DND-41 (cell line): ENCODE data around the gene YWHAB.

Source experiments
- ATAC-seq: fragments of 200-7000 bp; cut with Tn5 transposase; 3 replicates; pipeline ENCODE4 v1.9.1; 2021; ENCODE audit warnings: low read depth; ENCODE audit not compliant: insufficient read depth
- DNase-seq: peaks from one replicate; pipeline ENCODE4 v3.0.0-alpha.2; 2020
- H2AFZ ChIP-seq: 2 replicates; pipeline ENCODE4 v1.6.0; 2012; ENCODE audit warnings: low read depth, low read length
- H3K27ac ChIP-seq: 2 replicates; pipeline ENCODE4 v1.5.1; 2012; ENCODE audit warnings: low read length, inconsistent platforms
- H3K27me3 ChIP-seq: fragments of 200-600 bp; sonication (generic); 2 replicates; pipeline ENCODE4 v1.6.0; 2012; ENCODE audit warnings: low read length, mild to moderate bottlenecking, inconsistent platforms; ENCODE audit not compliant: insufficient read depth, poor library complexity
- H3K36me3 ChIP-seq: 2 replicates; pipeline ENCODE4 v1.5.1; 2012; ENCODE audit warnings: low read length, inconsistent platforms; ENCODE audit not compliant: insufficient read depth
- H3K4me1 ChIP-seq: 2 replicates; pipeline ENCODE4 v1.5.1; 2012; ENCODE audit warnings: mild to moderate bottlenecking, low read length; ENCODE audit not compliant: insufficient read depth
- H3K4me2 ChIP-seq: 2 replicates; pipeline ENCODE4 v1.6.0; 2012; ENCODE audit warnings: mild to moderate bottlenecking, moderate library complexity, low read length, inconsistent platforms; ENCODE audit not compliant: insufficient read depth
- H3K4me3 ChIP-seq, 2 experiments: fragments of 200-600 bp in 1 of 2; shearing (Covaris generic) in 1 of 2; 2 replicates each; pipeline ENCODE4 v1.5.1; 2012 to 2016; ENCODE audit warnings: inconsistent platforms in 2 of 2, low read length in 2 of 2, mild to moderate bottlenecking in 2 of 2, low read depth in 1 of 2, moderate library complexity in 1 of 2
- H3K79me2 ChIP-seq: 2 replicates; pipeline ENCODE4 v1.6.0; 2012; ENCODE audit warnings: low read length, inconsistent platforms; ENCODE audit not compliant: insufficient read depth
- H3K9ac ChIP-seq: 2 replicates; pipeline ENCODE4 v1.6.0; 2012; ENCODE audit warnings: low read depth, mild to moderate bottlenecking, inconsistent platforms, low read length, moderate library complexity
- H3K9me3 ChIP-seq: 2 replicates; pipeline ENCODE4 v1.5.1; 2012; ENCODE audit warnings: low read length, moderate library complexity, mild to moderate bottlenecking, inconsistent platforms; ENCODE audit not compliant: insufficient read depth, severe bottlenecking
- H4K20me1 ChIP-seq: 2 replicates; pipeline ENCODE4 v1.6.0; 2012; ENCODE audit warnings: low read length; ENCODE audit not compliant: insufficient read depth
- CTCF ChIP-seq: IDR thresholded peaks from 2 replicates; pipeline ENCODE4 v1.5.1; 2012; ENCODE audit warnings: borderline replicate concordance, low read length, moderate library complexity, mild to moderate bottlenecking; ENCODE audit not compliant: poor library complexity, severe bottlenecking; ENCODE audit errors: extremely low read depth
- EZH2 ChIP-seq: IDR thresholded peaks from 3 replicates; pipeline ENCODE4 v1.6.1; 2012; ENCODE audit warnings: borderline replicate concordance, low read depth, mild to moderate bottlenecking, moderate library complexity, low read length, inconsistent platforms; ENCODE audit not compliant: severe bottlenecking

Gene YWHAB

GRCh38 chr20:44950368-44950767, 64.9 kb downstream of the YWHAB start:
- no peak overlapping the region for H3K27ac ChIP-seq
- H2AFZ ChIP-seq: no peak overlapping the region
- peaks cover 99% of the 10 kb centered on the region for H3K36me3 ChIP-seq
- H3K79me2 ChIP-seq: no peaks in the 10 kb centered on the region; the same call in none of the 2 replicates
- no peak overlapping the region for H3K4me2 ChIP-seq
- ATAC-seq (no peak), DNase-seq (no peak)
- no peak overlapping the region for H3K4me3 ChIP-seq
- H4K20me1 ChIP-seq: peaks cover 18% of the 10 kb centered on the region
- H3K27me3 ChIP-seq: no peaks in the 10 kb centered on the region
- no peaks in the 10 kb centered on the region for H3K4me1 ChIP-seq
- H3K9me3 ChIP-seq: no peaks in the 10 kb centered on the region
- no peak overlapping the region for H3K9ac ChIP-seq
- TF ChIP-seq EZH2 (no peak), CTCF (no peak)

DNA sequence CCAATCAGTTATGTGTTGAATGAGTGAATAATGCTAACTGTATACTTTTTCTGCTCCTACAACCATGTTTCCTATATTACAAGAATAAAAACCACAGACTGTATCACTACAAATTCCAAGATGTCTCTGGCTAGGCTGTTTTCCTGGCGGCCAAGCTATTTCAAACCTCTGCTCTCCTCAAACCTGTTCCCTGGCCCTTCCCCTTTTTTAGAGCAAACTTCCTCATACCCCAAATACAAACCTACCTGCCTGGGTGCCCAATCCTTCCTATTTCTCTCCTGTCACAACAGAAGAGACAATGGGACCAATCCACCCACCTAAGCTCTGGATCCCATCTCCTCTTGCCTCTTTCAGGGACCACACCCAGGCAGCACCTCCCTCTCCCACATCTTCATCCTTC, 67.2 kb downstream of the YWHAB start:
- H2AFZ ChIP-seq: no peak overlapping the region
- H3K9me3 ChIP-seq: no peaks in the 10 kb centered on the region
- DNase-seq: no peak
- peaks cover 18% of the 10 kb centered on the region for H4K20me1 ChIP-seq
- no peak overlapping the region for H3K4me2 ChIP-seq
- H3K4me3 ChIP-seq: no peak overlapping the region
- H3K36me3 ChIP-seq: peaks cover 98% of the 10 kb centered on the region
- peaks cover 3% of the 10 kb centered on the region; the same call in 1 of the 2 replicates for H3K4me1 ChIP-seq
- H3K27ac ChIP-seq: no peak overlapping the region
- no peak overlapping the region for H3K9ac ChIP-seq
- peaks cover 15% of the 10 kb centered on the region for H3K79me2 ChIP-seq
- H3K27me3 ChIP-seq: no peaks in the 10 kb centered on the region
- no peak for ATAC-seq
- TF ChIP-seq EZH2: no peak
- TF ChIP-seq CTCF: no peak

- peaks cover 25% of the 10 kb centered on the region for H4K20me1 ChIP-seq
- peaks cover 29% of the 10 kb centered on the region for H3K79me2 ChIP-seq
- no peak overlapping the region for H3K4me2 ChIP-seq
- TF ChIP-seq EZH2 (no peak), CTCF (no peak)
- peaks cover 92% of the 10 kb centered on the region for H3K36me3 ChIP-seq
- ATAC-seq: no peak
- H3K27me3 ChIP-seq: no peaks in the 10 kb centered on the region
- no peak overlapping the region for H3K27ac ChIP-seq
- no peaks in the 10 kb centered on the region for H3K9me3 ChIP-seq
- peaks cover 17% of the 10 kb centered on the region for H3K4me1 ChIP-seq
- DNase-seq: no peak
- no peak overlapping the region for H3K4me3 ChIP-seq
- H2AFZ ChIP-seq: no peak overlapping the region
- no peak overlapping the region for H3K9ac ChIP-seq
These were observed 68.7 kb downstream of the YWHAB start for GRCh38 chr20:44954211-44954610.

- H3K79me2 ChIP-seq: peaks cover 39% of the 10 kb centered on the region
- no peaks in the 10 kb centered on the region for H3K9me3 ChIP-seq
- H3K4me1 ChIP-seq: peaks cover 22% of the 10 kb centered on the region
- no peak overlapping the region for H2AFZ ChIP-seq
- peaks cover 29% of the 10 kb centered on the region for H4K20me1 ChIP-seq
- no peaks in the 10 kb centered on the region for H3K27me3 ChIP-seq
- no peak overlapping the region for H3K4me2 ChIP-seq
- ATAC-seq: no peak
- H3K36me3 ChIP-seq: peaks cover 81% of the 10 kb centered on the region
- TF ChIP-seq CTCF: no peak
- no peak for TF ChIP-seq EZH2
- no peak overlapping the region for H3K27ac ChIP-seq
- H3K4me3 ChIP-seq: no peak overlapping the region
- H3K9ac ChIP-seq: no peak overlapping the region
- DNase-seq: no peak
These were observed 69.8 kb downstream of the YWHAB start for GRCh38 chr20:44955270-44955669.
